Heart left ventricle (tissue), 13 donors: ENCODE measurements around the gene SKAP2.

Experiments used
- CTCF ChIP-seq, 12 donors: fragments of 200-600 bp; sonication (generic) in 4 of 12; IDR thresholded peaks; one replicate each; pipeline versions ENCODE4 v1.5.0 to v1.8.0; 2018 to 2022; ENCODE audit warnings: antibody characterized with exemption in 12 of 12, mild to moderate bottlenecking in 5 of 12
- POLR2A ChIP-seq, 2 donors: fragments of 450-650 bp; IDR thresholded peaks; one replicate each; pipeline ENCODE4 v1.6.1; 2017; ENCODE audit warnings: antibody characterized with exemption in 2 of 2, mild to moderate bottlenecking in 2 of 2, moderate library complexity in 2 of 2
- donor health status: ischemic (EF 13 %, LVEDD 7.1; RV severe dilation, severe dysfunction).
- donor health status: DM: no; HTN: yes; CAD: no.
- donor health status: DM: no; HTN: no; CAD: no.
- donor health status: ischemic (EF 25% LVEDD 6.9; RV normal size, moderate dysfunction).
- donor health status: ischemic (EF 25% LVEDD 5.7; RV mildly dilated, moderate dysfunction).
- donor health status: ischemic (EF 35%, LVEDD 5.7; RV mildly dilated, moderate dysfunction).
- donor health status: nonischemic (EF 11% LVEDD 7.7; RV severe dilation, severe dysfunction).
- donor health status: DM: yes; HTN: yes; CAD: no.
- donor health status: PGD.
- donor health status: ischemic (EF 29% LVEDD 5.4; RV normal size, mild dysfunction).
- donor health status: nonischemic (EF 23%, LVEDD 6.1; RV moderate dilation, normal function).

- TF ChIP-seq POLR2A (IDR thresholded peaks at IDR 0.05): no peak
- TF ChIP-seq CTCF (IDR thresholded peaks at IDR 0.05): no peak
These were observed 237.7 kb downstream of the SKAP2 start for GRCh38 chr7:26626687-26627086.
